PC-3 (cell line): ENCODE data around the gene MAPK8.

Experiments
- EZH2 ChIP-seq: fragments of 300-600 bp; sonication (generic); IDR thresholded peaks from one replicate; pipeline ENCODE4 v1.6.1; 2017; ENCODE audit warnings: antibody characterized with exemption, mild to moderate bottlenecking, low read length; ENCODE audit not compliant: unreplicated experiment
- EZH2phosphoT487 ChIP-seq: fragments of 300-600 bp; sonication (generic); IDR thresholded peaks from 2 replicates; pipeline ENCODE4 v1.6.1; 2018; ENCODE audit warnings: mild to moderate bottlenecking, antibody characterized with exemption, low read length, borderline replicate concordance
- TF ChIP-seq, protein P1 (sequence below): fragments of 300-600 bp; sonication (generic); conservative IDR thresholded peaks from 2 replicates; pipeline ENCODE4 v1.5.1; 2017; ENCODE audit warnings: antibody characterized with exemption, low read depth, mild to moderate bottlenecking, low read length

- TF ChIP-seq, protein P1, sequence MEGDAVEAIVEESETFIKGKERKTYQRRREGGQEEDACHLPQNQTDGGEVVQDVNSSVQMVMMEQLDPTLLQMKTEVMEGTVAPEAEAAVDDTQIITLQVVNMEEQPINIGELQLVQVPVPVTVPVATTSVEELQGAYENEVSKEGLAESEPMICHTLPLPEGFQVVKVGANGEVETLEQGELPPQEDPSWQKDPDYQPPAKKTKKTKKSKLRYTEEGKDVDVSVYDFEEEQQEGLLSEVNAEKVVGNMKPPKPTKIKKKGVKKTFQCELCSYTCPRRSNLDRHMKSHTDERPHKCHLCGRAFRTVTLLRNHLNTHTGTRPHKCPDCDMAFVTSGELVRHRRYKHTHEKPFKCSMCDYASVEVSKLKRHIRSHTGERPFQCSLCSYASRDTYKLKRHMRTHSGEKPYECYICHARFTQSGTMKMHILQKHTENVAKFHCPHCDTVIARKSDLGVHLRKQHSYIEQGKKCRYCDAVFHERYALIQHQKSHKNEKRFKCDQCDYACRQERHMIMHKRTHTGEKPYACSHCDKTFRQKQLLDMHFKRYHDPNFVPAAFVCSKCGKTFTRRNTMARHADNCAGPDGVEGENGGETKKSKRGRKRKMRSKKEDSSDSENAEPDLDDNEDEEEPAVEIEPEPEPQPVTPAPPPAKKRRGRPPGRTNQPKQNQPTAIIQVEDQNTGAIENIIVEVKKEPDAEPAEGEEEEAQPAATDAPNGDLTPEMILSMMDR = no peak
- TF ChIP-seq EZH2 (no peak), EZH2phosphoT487 (no peak)
Measured at GRCh38 chr10:48429309-48429708, 122.8 kb downstream of the MAPK8 start.
